Bronchial epithelial cell (primary cell): ENCODE measurements around the gene KPNA3. TPM values are rescaled to one million over a fixed set of nuclear protein-coding genes. Genes with fewer than 3 reads are reported as not detected.
"Not testable (repeated sequence)": the region's sequence is repeated elsewhere in the genome, so short reads cannot be mapped to it uniquely, and the experiment has no call there.

Experiments used
- DNase-seq: peaks from one replicate; pipeline ENCODE4 v3.0.0-alpha.2; 2010; ENCODE audit warnings: low read depth
- FAIRE-seq: peaks from 2 replicates; lab custom pipeline; 2011; peaks lifted over from hg19 to GRCh38; lab: Jason Lieb, UNC
- H3K27me3 ChIP-seq: 2 replicates; pipeline ENCODE4 v1.5.1; 2011; ENCODE audit warnings: low read length; ENCODE audit not compliant: control insufficient read depth, insufficient read depth
- H3K36me3 ChIP-seq: 2 replicates; pipeline ENCODE4 v1.5.1; 2011; ENCODE audit warnings: low read length; ENCODE audit not compliant: control insufficient read depth, insufficient read depth
- H3K4me3 ChIP-seq: 2 replicates; pipeline ENCODE4 v1.5.1; 2011; ENCODE audit warnings: mild to moderate bottlenecking, low read depth, low read length, control low read depth
- total RNA-seq: library from RNA; depleted of rRNA; stranded (reverse); fragments of >200 nt; gene quantifications from 2 replicates; pipeline ENCODE4 v1.2.1, GENCODE V29; 2014
- TF ChIP-seq, protein P1 (sequence below): IDR thresholded peaks from 2 replicates; pipeline ENCODE4 v1.5.1; 2011; ENCODE audit warnings: mild to moderate bottlenecking, moderate library complexity, low read length, control low read depth, inconsistent platforms; ENCODE audit not compliant: insufficient read depth, severe bottlenecking

The KPNA3 gene
- total RNA-seq, 1 donor from 2014 or later: 26.9 TPM

DNA sequence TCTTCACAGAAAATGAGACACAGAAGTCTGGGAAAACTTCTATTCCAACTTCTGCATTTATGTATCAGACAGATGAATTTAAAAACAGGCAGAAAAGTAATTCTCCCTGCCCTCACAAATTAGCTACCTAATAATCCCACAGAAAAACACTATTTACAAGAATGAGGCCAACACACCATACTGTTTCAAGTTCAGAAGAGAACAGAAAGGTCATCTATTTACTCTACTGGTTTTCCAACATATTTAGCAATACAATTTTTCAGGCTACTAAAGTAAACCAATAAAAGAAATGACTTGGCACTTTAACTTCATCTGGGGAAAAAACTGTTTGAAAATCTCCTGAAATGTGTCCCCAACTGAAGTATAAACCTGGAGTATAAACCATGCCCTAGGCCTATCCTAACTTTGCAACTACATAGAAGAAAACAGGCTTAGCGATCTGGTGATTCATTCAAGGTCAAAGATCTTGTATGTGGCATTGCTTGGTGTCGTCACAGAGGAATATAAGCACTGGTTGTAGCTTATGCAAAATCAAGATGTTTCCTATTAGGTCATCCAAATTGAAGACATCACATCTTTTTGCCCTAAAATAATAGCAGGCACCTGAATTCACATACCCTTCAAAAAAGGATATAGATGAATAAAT, 81.1 kb downstream of the KPNA3 start:
- no peak for FAIRE-seq
- H3K4me3 ChIP-seq: no peak overlapping the region

DNA sequence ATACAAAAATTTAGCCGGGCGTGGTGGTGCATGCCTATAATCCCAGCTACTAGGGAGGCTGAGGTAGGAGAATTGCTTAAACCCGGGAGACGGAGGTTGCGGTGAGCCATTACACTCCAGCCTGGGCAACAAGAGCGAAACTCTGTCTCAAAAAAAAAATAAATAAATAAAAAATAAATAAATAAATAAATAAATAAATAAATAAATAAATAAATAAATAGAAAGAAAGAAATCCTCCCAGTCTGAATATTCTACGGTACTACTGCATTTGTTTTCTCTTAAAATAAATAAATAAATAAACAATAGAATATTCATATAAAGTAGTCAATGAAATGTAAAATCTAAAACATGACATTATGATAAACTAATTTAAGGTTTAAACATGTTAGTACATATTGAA, 88.2 kb downstream of the KPNA3 start:
- not testable (repeated sequence) for H3K27me3 ChIP-seq, FAIRE-seq, DNase-seq, H3K36me3 ChIP-seq, H3K4me3 ChIP-seq

More for the DNA sequence above, 81.1 kb downstream of the KPNA3 start:
- no peak for DNase-seq
- Histone ChIP-seq H3K27me3 (no peaks in the 10 kb centered on the region), H3K36me3 (peaks cover 1% of the 10 kb centered on the region)
- TF ChIP-seq, protein P1, sequence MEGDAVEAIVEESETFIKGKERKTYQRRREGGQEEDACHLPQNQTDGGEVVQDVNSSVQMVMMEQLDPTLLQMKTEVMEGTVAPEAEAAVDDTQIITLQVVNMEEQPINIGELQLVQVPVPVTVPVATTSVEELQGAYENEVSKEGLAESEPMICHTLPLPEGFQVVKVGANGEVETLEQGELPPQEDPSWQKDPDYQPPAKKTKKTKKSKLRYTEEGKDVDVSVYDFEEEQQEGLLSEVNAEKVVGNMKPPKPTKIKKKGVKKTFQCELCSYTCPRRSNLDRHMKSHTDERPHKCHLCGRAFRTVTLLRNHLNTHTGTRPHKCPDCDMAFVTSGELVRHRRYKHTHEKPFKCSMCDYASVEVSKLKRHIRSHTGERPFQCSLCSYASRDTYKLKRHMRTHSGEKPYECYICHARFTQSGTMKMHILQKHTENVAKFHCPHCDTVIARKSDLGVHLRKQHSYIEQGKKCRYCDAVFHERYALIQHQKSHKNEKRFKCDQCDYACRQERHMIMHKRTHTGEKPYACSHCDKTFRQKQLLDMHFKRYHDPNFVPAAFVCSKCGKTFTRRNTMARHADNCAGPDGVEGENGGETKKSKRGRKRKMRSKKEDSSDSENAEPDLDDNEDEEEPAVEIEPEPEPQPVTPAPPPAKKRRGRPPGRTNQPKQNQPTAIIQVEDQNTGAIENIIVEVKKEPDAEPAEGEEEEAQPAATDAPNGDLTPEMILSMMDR: no peak

DNA sequence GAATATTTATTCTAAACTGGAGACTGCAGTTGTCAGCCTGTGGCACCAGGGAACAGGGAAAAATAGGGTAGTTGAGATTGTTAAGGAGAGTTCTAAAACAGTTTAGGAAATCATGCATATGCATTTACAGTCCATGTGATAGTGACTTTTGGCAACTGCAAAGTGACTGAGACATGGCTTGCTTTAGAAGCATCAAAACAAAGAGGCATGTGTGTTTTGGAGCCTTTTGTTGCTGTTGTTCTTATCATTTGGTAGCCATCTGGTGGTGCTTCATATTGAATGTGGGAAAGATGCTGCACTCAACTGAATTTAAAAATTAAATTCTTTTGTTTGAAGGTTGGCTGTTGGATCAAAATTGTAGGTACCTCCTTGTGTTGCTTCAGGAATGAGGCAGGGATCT, 91.0 kb downstream of the KPNA3 start:
- no peaks in the 10 kb centered on the region for H3K27me3 ChIP-seq
- peaks cover 6% of the 10 kb centered on the region for H3K36me3 ChIP-seq
- H3K4me3 ChIP-seq: no peak overlapping the region
- no peak for FAIRE-seq
- no peak for DNase-seq
- TF ChIP-seq, protein P1: no peak

DNA sequence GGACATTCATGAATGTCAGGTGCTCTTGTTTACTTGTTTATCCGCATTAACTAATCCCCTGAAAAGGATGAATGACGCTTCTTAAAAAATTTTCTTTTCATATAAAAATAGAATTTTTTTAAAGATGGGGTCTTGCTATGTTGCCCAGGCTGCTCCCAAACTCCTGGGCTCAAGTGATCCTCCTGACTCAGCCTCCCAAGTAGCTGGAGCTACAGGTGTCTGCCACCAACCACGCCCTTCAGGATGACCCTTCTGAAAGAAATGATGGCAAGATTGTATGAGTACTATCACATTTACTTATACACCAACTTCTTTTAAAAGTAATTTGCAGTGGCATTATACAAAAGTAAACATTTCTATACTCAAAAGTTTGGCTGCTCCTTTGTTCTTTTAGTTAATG, 95.0 kb downstream of the KPNA3 start:
- peaks cover 3% of the 10 kb centered on the region for H3K36me3 ChIP-seq
- FAIRE-seq (no peak), DNase-seq (no peak)
- TF ChIP-seq, protein P1: no peak
- no peaks in the 10 kb centered on the region for H3K27me3 ChIP-seq
- no peak overlapping the region for H3K4me3 ChIP-seq

DNA sequence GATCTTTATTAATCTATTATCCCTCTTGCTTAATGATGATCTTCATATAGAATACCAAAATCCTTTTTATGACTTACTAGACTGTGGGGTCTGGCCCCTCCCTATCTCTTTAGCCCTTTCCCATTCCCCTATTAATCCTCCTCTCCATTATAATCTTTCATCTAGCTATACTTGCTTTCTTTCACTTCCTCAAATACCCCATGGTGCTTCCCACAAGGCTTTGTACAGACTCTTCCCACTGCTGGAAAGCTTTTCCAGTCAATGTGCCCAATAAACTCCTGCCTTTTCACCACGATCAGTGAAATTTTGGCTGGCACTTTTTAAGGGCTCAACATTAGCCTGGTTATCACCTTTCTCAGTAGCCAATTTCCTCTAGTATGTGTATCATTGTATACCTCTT, 98.0 kb downstream of the KPNA3 start:
- Histone ChIP-seq H3K27me3 (no peaks in the 10 kb centered on the region), H3K36me3 (no peaks in the 10 kb centered on the region), H3K4me3 (no peak overlapping the region)
- TF ChIP-seq, protein P1: no peak
- DNase-seq (no peak), FAIRE-seq (no peak)

DNA sequence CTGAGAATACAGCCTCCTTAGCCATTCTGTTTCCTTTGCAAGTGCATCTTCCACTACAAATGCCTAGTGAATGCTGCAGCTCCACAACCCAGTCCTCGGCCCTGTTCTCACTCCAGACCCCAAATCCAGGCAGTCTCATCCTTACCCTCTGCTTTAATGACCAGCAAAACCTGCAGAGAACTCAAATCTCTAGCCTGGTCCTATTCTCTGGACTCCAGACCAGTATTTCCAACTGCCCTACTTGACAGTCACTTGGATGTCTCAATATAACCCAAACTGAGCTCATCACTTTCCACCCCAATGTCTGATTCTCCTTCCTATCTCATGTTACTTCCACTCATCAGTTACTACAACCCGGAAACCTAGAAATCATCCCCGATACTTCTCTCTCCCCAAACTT, 98.6 kb downstream of the KPNA3 start:
- no peak for FAIRE-seq
- no peak for DNase-seq
- H3K36me3 ChIP-seq: no peaks in the 10 kb centered on the region
- H3K27me3 ChIP-seq: no peaks in the 10 kb centered on the region
- TF ChIP-seq, protein P1: no peak
- no peak overlapping the region for H3K4me3 ChIP-seq
